ENCODE data around the gene NRAS.

Gene NRAS

DNA sequence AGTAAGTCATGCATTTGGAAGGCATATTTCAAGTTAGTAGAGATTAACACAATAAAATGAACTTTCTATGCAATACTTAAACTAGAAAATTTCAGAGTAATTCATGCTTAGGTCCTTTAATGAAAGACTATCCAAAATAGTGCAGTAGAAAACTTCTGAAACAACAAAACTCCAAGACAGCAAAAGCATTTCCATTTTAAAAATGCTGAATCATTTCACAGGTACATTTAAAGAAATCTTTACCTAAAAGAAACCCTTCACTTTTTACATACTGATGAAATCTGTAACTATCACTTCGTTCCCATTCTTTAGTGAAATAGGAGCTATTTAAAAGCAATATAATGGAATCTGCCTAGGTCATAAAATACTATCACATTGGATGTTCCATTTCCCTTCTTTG, 23.8 kb upstream of the NRAS start:
- Histone ChIP-seq H3K27ac (ENCODE audit: poor library complexity, severe bottlenecking) (no peak overlapping the region), H3K4me1 (ENCODE audit: insufficient read depth, poor library complexity, severe bottlenecking) (no peaks in the 10 kb centered on the region), H3K9me3 (ENCODE audit: severe bottlenecking) (no peaks in the 10 kb centered on the region), H3K36me3 (ENCODE audit: low read depth) (peaks cover 97% of the 10 kb centered on the region), H3K27me3 (ENCODE audit: insufficient read depth, poor library complexity, severe bottlenecking) (no peaks in the 10 kb centered on the region), H3K4me3 (ENCODE audit: severe bottlenecking) (no peak overlapping the region)
- DNase-seq (ENCODE audit: low spot score) (no peak), ATAC-seq (ENCODE audit: low read depth) (no peak)
- TF ChIP-seq, protein P1, sequence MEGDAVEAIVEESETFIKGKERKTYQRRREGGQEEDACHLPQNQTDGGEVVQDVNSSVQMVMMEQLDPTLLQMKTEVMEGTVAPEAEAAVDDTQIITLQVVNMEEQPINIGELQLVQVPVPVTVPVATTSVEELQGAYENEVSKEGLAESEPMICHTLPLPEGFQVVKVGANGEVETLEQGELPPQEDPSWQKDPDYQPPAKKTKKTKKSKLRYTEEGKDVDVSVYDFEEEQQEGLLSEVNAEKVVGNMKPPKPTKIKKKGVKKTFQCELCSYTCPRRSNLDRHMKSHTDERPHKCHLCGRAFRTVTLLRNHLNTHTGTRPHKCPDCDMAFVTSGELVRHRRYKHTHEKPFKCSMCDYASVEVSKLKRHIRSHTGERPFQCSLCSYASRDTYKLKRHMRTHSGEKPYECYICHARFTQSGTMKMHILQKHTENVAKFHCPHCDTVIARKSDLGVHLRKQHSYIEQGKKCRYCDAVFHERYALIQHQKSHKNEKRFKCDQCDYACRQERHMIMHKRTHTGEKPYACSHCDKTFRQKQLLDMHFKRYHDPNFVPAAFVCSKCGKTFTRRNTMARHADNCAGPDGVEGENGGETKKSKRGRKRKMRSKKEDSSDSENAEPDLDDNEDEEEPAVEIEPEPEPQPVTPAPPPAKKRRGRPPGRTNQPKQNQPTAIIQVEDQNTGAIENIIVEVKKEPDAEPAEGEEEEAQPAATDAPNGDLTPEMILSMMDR (IDR thresholded peaks at IDR 0.05; ENCODE audit: poor library complexity, severe bottlenecking): no peak

DNA sequence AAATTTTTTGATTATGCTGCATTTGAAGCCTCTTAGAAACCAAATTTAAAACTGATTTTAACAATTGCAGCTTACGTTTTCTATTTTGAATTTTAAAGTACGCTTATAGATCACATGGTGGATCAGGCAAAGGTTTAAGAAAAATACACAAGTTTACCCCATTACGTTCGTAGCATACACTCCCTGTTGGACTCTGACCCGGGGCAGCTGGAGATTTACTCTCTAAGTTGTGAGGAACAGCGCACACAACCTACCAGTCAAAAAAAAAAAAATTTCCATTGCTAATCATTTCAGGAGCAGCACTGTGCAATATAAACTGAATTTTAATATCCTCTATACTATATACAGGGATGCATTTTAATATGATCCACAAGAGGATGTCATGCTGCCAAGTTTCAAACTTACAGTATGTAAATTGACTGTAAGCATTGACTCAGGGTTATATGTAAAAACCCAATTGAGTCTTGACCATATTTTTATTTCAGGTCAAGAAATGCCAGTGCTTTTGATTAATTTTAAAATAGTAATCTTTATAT, 20.8 kb upstream of the NRAS start:
- Histone ChIP-seq H3K4me1 (ENCODE audit: insufficient read depth, poor library complexity, severe bottlenecking) (no peaks in the 10 kb centered on the region), H3K4me3 (ENCODE audit: severe bottlenecking) (no peak overlapping the region), H3K27ac (ENCODE audit: poor library complexity, severe bottlenecking) (no peak overlapping the region), H3K9me3 (ENCODE audit: severe bottlenecking) (no peaks in the 10 kb centered on the region), H3K27me3 (ENCODE audit: insufficient read depth, poor library complexity, severe bottlenecking) (no peaks in the 10 kb centered on the region), H3K36me3 (ENCODE audit: low read depth) (peaks cover 97% of the 10 kb centered on the region)
- TF ChIP-seq, protein P1 (IDR thresholded peaks at IDR 0.05; ENCODE audit: poor library complexity, severe bottlenecking): no peak
- ATAC-seq (ENCODE audit: low read depth) (no peak), DNase-seq (ENCODE audit: low spot score) (no peak)

DNA sequence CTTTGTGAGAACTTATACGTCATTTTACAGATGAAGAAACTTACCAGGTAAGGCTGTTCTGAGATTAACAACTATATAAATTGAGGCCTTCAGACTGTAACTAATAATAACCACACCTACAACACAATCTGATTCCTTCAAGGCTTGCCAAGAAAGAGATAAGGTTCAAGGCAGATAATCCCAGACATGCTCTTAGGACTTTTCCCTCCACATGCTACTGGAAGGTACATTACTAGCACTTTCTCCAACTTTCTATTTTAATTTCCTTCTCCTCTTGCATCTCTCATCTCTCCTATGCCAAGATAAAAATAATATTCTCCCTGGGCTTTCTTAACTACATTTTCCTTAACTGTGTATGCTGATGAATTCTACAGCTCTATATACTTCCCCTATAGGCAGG, 18.9 kb upstream of the NRAS start:
- Histone ChIP-seq H3K9me3 (ENCODE audit: severe bottlenecking) (no peaks in the 10 kb centered on the region), H3K4me1 (ENCODE audit: insufficient read depth, poor library complexity, severe bottlenecking) (no peaks in the 10 kb centered on the region), H3K27ac (ENCODE audit: poor library complexity, severe bottlenecking) (no peak overlapping the region), H3K27me3 (ENCODE audit: insufficient read depth, poor library complexity, severe bottlenecking) (no peaks in the 10 kb centered on the region), H3K4me3 (ENCODE audit: severe bottlenecking) (no peak overlapping the region), H3K36me3 (ENCODE audit: low read depth) (peaks cover 97% of the 10 kb centered on the region)
- TF ChIP-seq, protein P1 (IDR thresholded peaks at IDR 0.05; ENCODE audit: poor library complexity, severe bottlenecking): no peak
- ATAC-seq (ENCODE audit: low read depth) (no peak), DNase-seq (ENCODE audit: low spot score) (no peak)

DNA sequence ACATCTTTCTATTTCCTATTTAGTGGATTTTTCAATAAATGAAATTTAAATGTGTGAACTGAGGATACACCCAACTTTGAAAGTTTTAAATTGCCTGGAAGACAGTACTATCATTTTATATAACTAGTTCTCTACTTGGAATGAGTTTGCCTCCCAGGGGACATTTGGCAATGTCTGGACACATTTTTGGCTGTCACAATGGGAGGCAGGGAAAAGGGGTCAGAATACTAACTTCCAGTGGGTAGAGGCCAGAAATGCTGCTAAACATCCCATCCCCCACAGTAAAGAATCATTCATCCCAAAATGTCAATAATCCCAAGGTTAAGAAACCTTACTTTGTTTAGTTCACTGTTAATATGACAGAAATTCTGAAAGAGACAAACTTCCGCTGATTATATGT, 13.2 kb upstream of the NRAS start:
- Histone ChIP-seq H3K27ac (ENCODE audit: poor library complexity, severe bottlenecking) (no peak overlapping the region), H3K4me3 (ENCODE audit: severe bottlenecking) (no peak overlapping the region), H3K36me3 (ENCODE audit: low read depth) (peaks cover 100% of the 10 kb centered on the region), H3K9me3 (ENCODE audit: severe bottlenecking) (no peaks in the 10 kb centered on the region), H3K27me3 (ENCODE audit: insufficient read depth, poor library complexity, severe bottlenecking) (no peaks in the 10 kb centered on the region), H3K4me1 (ENCODE audit: insufficient read depth, poor library complexity, severe bottlenecking) (no peaks in the 10 kb centered on the region)
- TF ChIP-seq, protein P1 (IDR thresholded peaks at IDR 0.05; ENCODE audit: poor library complexity, severe bottlenecking): no peak
- DNase-seq (ENCODE audit: low spot score): no peak
- no peak for ATAC-seq (ENCODE audit: low read depth)

DNA sequence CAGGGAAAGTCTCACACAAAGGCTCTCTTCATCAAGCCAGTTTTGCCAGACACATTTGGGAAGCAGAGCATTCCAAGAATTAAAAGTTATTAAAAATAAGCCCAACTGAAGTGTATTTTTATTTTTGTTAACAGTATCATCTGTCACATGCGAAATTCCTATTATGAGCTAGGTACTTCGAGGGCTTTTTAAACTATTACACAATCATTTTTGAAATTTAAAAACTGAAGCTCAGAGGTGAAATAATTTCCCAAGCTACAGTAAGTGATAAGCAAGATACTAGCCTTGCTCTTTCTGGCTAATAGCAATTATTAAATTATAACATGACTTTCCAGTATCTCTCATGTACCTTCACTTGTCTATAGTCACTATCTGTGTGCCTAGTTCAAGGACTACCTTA, 12.0 kb upstream of the NRAS start:
- no peak for DNase-seq (ENCODE audit: low spot score)
- Histone ChIP-seq H3K4me1 (ENCODE audit: insufficient read depth, poor library complexity, severe bottlenecking) (no peaks in the 10 kb centered on the region), H3K27me3 (ENCODE audit: insufficient read depth, poor library complexity, severe bottlenecking) (no peaks in the 10 kb centered on the region), H3K27ac (ENCODE audit: poor library complexity, severe bottlenecking) (no peak overlapping the region), H3K4me3 (ENCODE audit: severe bottlenecking) (no peak overlapping the region), H3K9me3 (ENCODE audit: severe bottlenecking) (no peaks in the 10 kb centered on the region), H3K36me3 (ENCODE audit: low read depth) (peaks cover 100% of the 10 kb centered on the region)
- no peak for ATAC-seq (ENCODE audit: low read depth)
- TF ChIP-seq, protein P1 (IDR thresholded peaks at IDR 0.05; ENCODE audit: poor library complexity, severe bottlenecking): no peak
